M059J (cell line): ENCODE data around the gene KLC3. TPM values are rescaled to one million over a fixed set of nuclear protein-coding genes. Genes with fewer than 3 reads are reported as not detected.
"Not testable (repeated sequence)": the region's sequence is repeated elsewhere in the genome, so short reads cannot be mapped to it uniquely, and the experiment has no call there.

ENCODE experiments used
- DNase-seq: peaks from one replicate; pipeline ENCODE4 v3.0.0-alpha.2; 2012; ENCODE audit warnings: low read depth
- total RNA-seq: library from RNA; depleted of rRNA; stranded (reverse); fragments of >200 nt; shearing (Covaris generic); gene quantifications from 2 replicates; pipeline ENCODE4 v1.2.3, GENCODE V29; 2014; rRNA removed

The KLC3 gene
- 0.42 and 2.4 TPM in 2 replicates for total RNA-seq

GRCh38 chr19:45340232-45340898 lies at the start of gene KLC3:
Gene KLC3, plus strand, starts transcription at chr19:45340750. Its CDS starts 4,792 bp downstream, at chr19:45345542.
- DNase-seq = no peak

DNA sequence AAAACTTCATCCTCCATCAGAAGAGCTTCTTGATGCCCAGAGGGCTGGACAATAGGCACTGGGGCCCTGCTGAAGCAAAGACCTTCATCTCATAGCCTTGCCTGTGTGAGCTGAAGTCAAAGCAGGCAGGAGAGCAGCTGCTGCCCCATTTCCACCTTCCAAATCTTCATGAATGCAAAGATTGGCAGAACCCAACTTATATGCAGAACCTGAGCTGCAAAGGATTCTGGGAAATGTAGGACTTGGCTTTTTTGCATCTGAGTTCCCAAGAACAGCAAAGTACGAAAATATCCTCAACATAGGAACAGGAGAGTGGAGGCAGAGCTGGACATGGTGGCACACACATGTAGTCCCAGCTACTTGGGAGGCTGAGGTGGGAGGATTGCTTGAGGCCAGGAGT lies 48.7 kb upstream of the KLC3 start:
- DNase-seq = no peak

- DNase-seq = no peak
Observed at GRCh38 chr19:45293682-45294081, 46.9 kb upstream of the KLC3 start.

GRCh38 chr19:45294291-45295029 lies 46.1 kb upstream of the KLC3 start:
- DNase-seq = no peak

- DNase-seq = no peak
Observed at GRCh38 chr19:45295873-45296272, 44.7 kb upstream of the KLC3 start.

DNA sequence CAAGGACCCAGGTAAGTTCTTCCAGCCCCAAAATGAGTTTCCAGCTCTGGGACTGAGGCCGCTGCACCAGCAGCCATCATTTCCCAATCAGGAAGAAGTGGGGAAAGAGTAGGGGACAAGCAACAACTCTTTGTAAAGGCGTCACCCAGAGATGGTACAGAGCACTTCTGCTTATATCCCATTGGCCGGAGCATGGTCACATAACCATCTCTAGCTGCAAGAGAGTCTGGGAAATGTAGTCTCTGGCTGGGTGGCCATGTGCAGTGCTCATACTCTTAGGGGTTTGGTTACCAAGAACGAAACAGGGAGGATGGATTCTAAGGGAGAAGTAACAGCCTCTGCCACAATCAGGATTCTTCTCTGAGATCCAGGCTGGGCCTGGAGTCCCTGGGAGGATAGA lies 44.2 kb upstream of the KLC3 start:
- no peak for DNase-seq

- no peak for DNase-seq
Observed at GRCh38 chr19:45297674-45298073, 42.9 kb upstream of the KLC3 start.

DNA sequence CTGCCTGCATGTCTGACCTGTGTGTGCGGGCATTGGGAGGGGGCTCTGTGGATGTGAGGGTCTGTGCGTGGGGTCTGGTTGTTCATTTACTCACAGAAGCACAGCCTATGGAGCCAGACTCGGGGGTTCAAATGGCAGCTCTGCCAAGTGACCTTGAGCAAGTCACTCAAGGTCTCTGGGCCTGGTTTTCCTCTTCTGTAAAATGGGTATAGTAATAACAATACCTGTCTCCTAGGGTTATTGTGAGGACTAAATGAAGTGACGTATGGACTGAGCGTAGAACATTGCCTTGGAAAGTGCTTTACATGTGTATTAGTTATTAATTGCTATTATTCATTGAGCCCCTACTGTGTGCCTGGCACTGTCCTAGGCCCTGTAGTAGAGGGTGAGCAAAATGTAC lies 42.3 kb upstream of the KLC3 start:
- no peak for DNase-seq

GRCh38 chr19:45299719-45300118 lies 40.8 kb upstream of the KLC3 start:
- DNase-seq = no peak

DNA sequence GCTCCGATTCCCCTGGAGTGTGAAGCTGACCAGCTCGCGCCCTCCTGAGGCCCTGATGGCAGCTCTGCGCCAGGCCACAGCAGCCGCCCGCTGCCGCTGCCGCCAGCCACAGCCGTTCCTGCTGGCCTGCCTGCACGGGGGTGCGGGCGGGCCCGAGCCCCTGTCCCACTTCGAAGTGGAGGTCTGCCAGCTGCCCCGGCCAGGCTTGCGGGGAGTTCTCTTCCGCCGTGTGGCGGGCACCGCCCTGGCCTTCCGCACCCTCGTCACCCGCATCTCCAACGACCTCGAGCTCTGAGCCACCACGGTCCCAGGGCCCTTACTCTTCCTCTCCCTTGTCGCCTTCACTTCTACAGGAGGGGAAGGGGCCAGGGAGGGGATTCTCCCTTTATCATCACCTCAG lies 38.1 kb upstream of the KLC3 start:
- no peak for DNase-seq

- DNase-seq = no peak
Observed at GRCh38 chr19:45303269-45304060, 37.1 kb upstream of the KLC3 start.

- no peak for DNase-seq
Observed at GRCh38 chr19:45304141-45304926, 36.2 kb upstream of the KLC3 start.

DNA sequence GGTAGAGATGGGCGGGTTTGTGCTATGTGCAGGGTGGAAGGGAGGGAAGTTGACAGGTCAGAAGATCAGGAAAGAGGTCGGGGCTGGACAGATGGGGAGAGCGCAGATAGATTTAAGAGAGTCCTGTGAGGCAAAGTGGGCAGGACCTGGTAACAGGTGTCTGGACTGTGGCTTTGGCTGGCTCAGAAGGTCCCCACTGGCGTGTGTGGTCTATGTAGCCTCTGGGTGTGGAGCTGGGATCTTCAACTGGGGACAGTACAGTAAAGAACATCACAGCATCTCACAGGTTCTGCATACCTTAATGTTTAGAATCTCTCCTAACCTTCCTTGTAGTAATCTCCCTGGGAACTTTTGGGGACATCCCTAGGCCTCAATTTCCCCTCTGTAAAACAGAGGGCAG lies 35.5 kb upstream of the KLC3 start:
- no peak for DNase-seq

DNA sequence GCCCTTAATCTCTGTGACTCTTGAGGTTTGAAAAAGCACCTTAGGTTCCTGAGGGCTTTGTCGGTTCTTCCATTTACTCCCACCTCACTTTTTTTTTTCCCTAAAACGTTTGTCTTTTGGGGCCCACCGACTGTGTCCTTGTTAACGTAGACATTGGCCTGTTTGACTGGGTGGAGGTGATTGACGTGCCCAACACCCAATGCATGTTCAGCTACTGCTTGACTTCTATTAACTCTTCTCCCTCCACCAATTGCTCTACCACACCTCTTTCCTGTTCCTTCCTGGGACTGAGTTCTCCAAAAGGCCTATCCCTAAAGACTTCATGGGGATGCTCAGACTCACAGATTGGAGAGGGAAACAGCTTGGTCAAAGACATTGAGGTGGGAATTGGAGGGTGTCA lies 35.1 kb upstream of the KLC3 start:
- DNase-seq = no peak

DNA sequence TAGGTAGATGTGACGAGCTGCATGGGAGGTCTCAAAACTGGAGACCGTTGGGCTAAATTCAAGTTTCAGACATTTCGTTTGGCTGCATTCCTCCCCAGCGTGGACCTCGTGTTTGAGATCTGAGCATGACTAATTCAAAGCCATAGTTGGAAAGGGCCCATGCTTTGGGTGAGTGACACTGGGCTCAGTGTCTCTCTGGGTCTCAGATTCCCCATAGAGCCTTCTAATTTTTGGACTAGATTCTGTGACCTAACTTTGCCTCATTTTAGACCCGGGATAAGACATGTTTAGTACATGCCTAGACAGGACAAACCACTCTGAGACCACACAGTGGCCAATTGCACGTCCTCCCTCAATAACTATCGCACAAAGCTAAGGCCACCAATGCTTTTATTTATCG lies 34.5 kb upstream of the KLC3 start:
- DNase-seq = peak; percentile 25

DNA sequence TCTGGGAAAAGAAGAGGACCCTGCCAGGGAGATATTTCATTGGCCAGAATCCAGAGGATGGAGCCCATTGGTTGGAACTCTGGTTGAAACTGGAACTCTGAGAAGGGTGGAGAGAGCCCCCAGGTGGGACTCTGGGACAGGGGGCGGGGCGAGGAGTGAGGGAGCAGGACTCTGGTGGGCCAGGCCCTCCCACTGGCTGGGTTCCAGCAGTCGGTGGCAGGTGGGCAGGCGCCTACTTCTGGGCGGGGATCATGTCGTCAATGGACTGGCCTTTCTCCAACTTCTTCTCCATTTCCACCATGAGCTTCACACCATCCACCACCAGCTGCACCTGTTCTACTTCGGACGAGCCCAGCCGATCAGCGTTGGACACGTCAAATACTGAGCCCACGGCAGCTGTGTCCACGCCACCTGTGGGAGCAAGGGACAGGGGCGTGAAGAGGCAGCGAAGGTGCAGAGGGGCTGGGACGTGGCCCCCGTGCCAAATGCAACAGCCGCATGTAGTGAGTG lies 34.0 kb upstream of the KLC3 start:
- no peak for DNase-seq

DNA sequence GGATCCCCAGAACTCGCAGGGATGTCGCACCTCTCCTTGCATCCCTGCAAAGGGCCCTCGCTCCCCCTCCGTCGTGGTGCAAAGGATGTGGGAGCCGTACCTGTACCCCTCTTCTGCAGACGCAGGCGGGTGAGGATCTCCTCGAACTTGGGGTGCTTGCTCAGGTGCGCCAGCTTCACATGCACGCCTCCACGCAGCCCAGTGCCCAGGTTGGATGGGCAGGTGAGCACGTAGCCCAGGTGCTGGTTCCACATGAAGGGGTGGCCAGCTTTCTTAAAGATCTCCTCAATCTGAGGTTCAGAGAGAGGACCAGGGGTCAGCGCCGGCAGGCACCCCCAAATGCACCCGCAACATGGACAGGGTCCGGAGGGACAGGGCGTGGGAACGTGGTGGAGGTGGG lies 33.2 kb upstream of the KLC3 start:
- DNase-seq = no peak

GRCh38 chr19:45309322-45309721 lies 31.2 kb upstream of the KLC3 start:
- DNase-seq = not testable (repeated sequence)

DNA sequence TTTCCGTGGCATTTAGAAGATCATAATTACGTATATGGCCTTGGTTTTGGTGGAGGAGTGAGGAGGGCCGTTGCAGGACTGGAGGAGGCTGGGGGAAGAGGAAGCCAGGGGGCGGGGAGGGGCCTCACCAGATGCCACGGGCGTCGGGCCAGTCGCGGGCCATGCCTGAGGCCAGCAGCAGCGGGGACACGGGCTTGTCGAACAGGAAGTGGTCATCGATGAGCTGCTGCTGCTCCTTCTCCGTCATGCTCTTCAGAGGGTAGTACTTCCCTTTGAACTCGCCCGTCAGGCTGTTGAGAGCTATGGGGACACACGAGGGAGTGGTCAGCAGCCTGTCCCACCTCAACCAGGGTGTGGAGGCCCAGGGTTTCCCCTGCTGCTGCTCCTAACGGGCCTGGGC lies 28.9 kb upstream of the KLC3 start:
- no peak for DNase-seq

- not testable (repeated sequence) for DNase-seq
Observed at GRCh38 chr19:45312285-45312684, 28.3 kb upstream of the KLC3 start.

DNA sequence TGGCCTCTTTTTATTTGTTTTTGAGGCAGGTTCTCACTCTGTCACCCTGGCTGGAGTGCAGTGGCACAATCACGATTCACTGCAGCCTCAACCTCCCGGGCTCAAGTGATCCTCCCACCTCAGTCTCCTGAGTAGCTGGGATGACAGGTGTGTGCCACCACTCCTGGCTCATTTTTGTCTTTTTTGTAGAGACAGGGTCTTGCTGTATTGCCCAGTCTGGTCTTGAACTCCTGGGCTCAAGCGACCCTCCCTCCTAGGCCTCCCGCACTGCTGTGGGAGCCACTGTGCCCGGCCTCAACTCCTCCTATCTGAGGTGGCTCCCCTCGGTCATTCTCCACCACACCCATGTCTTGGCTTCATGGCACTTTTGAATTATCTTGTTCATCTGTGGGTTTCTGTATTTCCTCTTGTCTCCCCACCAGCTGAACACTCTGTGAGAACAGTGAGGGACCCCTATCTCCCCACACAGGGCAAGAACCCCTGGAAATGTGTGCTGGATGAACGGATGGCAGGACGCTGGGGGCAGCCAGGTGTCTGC lies 25.8 kb upstream of the KLC3 start:
- no peak for DNase-seq
